Suppressor macrophage treated with lipopolysaccharide for 4 hours (primary cell): ENCODE results near the gene EIF4G1.

ENCODE experiments used
- DNase-seq: peaks from one replicate; pipeline ENCODE4 v3.0.0-alpha.2; 2020

Gene EIF4G1

GRCh38 chr3:184372296-184372821, 58.0 kb downstream of the EIF4G1 start:
- DNase-seq = no peak

GRCh38 chr3:184372911-184373310, 58.5 kb downstream of the EIF4G1 start:
- DNase-seq = no peak

- no peak for DNase-seq
These were observed 59.0 kb downstream of the EIF4G1 start for GRCh38 chr3:184373422-184373821.

GRCh38 chr3:184375747-184376461, 61.5 kb downstream of the EIF4G1 start:
- DNase-seq = no peak

GRCh38 chr3:184377374-184377773, 63.0 kb downstream of the EIF4G1 start:
- no peak for DNase-seq

- DNase-seq = no peak
These were observed 63.6 kb downstream of the EIF4G1 start, which contains the start of gene THPO for GRCh38 chr3:184377882-184378445. Gene THPO (minus strand): TSS chr3:184378207. CDS start chr3:184376259, 1,948 bp downstream.

- DNase-seq = no peak
These were observed 64.4 kb downstream of the EIF4G1 start for GRCh38 chr3:184378651-184379357.

GRCh38 chr3:184379358-184380184, 65.2 kb downstream of the EIF4G1 start, which contains the start of gene CHRD:
Gene CHRD (plus strand): TSS chr3:184380054. CDS start chr3:184380319, 265 bp downstream.
- DNase-seq = no peak

GRCh38 chr3:184380185-184380626, 65.8 kb downstream of the EIF4G1 start:
- peak; percentile 48 for DNase-seq

GRCh38 chr3:184380627-184381260, 66.3 kb downstream of the EIF4G1 start:
- DNase-seq = no peak

GRCh38 chr3:184381261-184382224, 67.1 kb downstream of the EIF4G1 start:
- peak; percentile 50 for DNase-seq

GRCh38 chr3:184382326-184383032, 68.1 kb downstream of the EIF4G1 start:
- DNase-seq = no peak

GRCh38 chr3:184383033-184383740, 68.8 kb downstream of the EIF4G1 start:
- DNase-seq = no peak

- DNase-seq = no peak
These were observed 69.9 kb downstream of the EIF4G1 start for GRCh38 chr3:184384342-184384741.
